Activated CD8-positive, alpha-beta memory T cell treated with anti-CD3 and anti-CD28 coated beads for 48 hours (primary cell): Measurements from ENCODE around the gene WDR44.
"Not testable (repeated sequence)": the region's sequence is repeated elsewhere in the genome, so short reads cannot be mapped to it uniquely, and the experiment has no call there.

Experiments used
- DNase-seq, 3 experiments: peaks; one replicate each; pipeline ENCODE4 v3.0.0-alpha.2; 2020; ENCODE audit warnings: low read depth in 2 of 3, low spot score in 2 of 3

Gene WDR44

DNA sequence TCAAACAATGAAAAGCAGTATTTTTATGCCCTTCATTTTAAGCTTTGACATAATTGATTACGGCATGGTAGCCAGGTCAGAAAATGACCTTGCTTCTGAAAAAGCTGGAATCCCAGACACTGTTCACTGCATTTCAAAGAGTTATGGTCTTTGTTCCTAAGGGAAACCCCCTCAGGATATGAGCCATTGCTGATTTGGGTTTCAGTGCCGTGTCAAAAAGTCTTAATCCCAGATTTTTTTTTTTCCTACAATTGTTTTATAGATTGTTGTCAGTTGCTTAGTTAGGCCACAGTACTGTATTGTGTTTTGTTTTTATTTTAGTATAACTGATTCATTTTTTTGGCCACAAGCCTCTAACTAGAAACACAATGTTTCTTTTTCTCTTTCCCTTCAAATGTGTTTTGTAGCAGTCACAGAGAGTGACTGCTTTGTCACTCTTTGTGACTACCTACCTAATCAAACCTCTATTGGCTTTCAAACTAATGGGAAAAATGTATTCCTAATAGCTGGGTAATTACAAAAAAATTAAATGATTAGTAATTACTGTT, 10.3 kb downstream of the WDR44 start:
- DNase-seq = no peak

- DNase-seq = no peak
These were observed 14.7 kb downstream of the WDR44 start for GRCh38 chrX:118360429-118361125.

DNA sequence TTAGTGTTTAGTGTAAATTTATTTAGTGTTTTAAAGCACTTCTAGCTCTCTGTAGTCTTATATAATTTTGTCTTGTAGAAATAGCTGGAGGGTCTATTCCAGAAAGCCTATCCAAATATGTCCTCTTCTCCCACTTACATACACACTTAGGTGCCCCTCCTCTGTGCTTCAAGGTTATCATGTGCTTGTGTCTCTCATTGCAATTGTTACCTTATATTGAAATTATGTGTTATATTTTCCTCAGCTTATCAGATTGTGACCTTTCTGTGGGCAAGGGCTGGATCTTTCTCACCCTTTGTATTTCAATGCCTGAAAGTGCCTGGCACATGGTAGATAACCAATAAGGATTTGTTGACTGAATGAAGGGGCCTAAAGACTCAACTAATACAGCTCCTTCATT, 18.4 kb downstream of the WDR44 start:
- no peak for DNase-seq

DNA sequence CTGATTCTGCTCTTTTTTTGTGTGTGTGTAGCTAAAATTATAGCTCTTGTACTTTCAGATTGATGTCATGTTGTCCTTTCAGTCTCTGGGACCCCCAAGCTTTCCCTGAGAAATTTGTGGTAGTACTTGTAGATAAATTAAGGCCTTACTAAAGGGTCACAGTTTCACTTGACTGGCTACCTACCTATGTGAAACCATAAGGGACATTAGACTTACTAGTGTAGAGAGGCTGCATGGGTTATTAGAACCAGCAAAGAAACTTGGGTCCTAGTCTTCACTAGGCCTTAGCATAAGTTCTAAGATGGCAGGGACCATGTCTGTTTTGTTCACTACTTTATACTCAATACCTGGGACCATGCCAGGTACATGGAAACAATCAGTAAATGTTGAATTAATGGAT, 21.4 kb downstream of the WDR44 start:
- no peak for DNase-seq

- no peak for DNase-seq
These were observed 22.5 kb downstream of the WDR44 start for GRCh38 chrX:118368398-118368797.

DNA sequence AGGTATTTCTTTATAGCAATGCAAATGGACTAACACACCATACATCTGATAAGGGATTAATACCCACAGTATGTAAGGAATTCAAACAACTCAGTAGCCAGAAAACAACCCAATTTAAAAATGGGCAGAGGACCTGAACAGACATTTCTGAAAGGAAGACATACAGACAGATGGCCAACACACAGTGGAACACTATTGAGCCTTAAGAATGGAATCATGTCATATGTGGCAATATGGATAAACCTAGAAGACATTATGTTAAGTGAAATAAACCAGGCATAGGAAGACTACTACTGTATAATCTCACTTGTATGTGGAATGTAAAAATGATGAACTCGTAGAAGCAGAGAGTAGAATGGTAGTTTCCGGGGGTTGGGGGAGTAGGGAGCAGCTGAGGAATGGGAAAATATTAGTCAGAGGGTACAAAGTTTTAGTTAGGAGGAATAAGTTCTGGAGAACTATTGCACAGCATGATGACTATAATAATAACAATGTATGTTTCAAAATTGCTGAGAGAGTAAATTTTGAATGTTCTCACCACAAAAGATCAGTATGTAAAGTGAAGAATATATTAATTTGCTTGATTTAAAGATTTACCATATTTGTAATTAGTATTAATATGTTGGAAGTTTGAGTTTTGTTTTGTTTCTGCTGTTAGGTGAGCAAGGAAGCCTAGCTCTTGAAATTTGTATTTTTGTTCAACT, 25.2 kb downstream of the WDR44 start:
- DNase-seq = no peak

- DNase-seq = no peak
These were observed 27.6 kb downstream of the WDR44 start for GRCh38 chrX:118373538-118373937.

DNA sequence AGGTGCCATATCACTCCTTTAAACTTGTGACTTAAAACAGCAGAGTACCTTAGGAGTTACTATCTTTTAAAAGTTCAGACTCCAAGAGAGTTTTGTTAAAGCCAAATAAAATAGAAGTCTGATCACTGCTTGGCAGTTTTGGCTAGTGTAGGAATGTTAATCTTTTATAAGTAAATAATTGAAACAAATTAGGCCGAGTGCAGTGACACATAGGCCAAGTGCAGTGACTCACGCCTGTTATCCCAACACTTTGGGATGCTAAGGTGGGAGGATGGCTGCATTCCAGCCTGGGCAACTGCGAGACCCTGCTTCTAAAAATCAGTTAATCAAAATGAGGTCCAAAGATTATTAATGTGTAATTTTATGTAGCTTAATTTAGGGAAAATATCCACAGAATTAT, 37.2 kb downstream of the WDR44 start:
- no peak for DNase-seq

- no peak for DNase-seq
These were observed 46.8 kb downstream of the WDR44 start for GRCh38 chrX:118392716-118393115.

DNA sequence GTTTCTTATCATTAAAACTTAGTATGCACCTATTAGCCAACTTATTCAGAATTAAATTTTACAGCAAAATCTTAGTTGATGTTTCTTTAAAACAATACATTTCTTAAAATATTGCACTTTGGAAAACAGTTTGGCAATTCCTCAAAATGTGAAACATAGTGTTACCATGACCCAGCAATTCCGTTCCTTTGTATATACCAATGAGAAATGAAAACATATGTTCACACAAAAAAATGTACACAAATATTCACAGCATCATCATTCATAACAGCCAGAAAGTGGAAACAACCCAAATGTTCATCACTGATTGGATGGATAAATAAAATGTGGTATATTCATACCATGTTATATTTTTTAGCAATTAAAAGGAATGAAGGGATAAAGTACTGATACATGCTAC, 50.2 kb downstream of the WDR44 start:
- no peak for DNase-seq

- DNase-seq = no peak
These were observed 72.9 kb downstream of the WDR44 start for GRCh38 chrX:118418811-118419251.

- DNase-seq = no peak
These were observed 74.6 kb downstream of the WDR44 start for GRCh38 chrX:118420462-118420861.

- no peak for DNase-seq
These were observed 77.7 kb downstream of the WDR44 start for GRCh38 chrX:118423558-118423957.

DNA sequence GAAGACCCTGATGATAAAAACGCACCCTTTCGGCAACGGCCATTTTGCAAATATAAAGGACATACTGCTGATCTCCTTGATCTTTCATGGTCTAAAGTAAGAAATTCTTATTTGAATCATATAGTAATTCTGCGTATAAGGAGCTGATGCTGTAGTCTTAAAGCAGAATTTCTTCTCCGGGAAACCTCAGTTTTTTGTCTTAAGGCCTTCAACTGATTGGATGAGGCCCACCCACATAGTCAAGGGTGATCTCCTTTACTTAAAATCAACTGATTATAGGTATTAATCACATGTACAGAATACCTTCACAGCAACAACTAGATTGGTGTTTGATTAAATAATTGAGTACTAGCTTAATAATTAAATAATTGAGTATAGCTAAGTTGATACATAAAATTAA, 86.9 kb downstream of the WDR44 start:
- no peak for DNase-seq

GRCh38 chrX:118437283-118437682, 91.4 kb downstream of the WDR44 start:
- no peak for DNase-seq

DNA sequence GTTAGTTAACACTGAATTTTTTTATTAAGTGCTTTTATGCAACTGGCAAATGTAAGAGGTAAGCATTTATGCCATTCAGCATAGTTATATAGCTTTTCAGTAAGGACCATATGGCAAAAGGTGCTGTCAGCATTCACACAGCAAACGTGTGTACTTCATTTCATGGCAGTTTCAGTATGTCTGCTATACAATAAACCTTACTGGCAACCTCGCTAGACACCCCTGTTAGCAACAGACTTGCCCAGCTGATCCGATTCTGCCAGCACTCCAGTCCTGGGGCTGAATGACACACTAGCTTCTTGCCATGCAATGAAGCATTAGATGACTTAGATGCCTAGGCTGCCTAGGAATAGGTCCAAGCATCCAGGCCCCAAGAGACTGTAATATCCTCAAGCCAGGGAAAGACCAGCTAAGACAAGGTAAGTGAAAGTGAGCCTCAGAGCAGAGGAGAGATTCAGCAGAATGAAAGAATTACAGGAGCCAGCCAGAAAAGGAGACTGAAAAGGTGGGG, 102.4 kb downstream of the WDR44 start:
- DNase-seq = no peak

DNA sequence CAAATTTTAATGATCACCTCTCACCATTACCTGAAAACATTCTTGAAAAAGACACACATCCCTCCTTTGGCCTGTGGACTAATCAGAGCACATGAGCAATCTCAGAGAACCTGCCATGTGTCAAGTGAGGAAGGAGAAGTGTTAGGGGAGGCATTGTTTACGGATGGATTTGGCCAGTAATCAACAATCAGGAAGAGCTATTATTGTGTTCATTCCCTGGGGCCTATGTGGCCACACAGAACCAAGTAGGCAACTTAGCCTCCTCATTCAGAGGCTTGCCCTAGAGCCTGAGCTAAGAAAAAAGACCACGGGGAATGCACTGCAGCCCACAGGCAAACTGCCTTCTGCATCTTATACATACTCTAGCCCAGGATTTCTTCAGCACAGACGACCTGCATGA, 109.1 kb downstream of the WDR44 start:
- no peak for DNase-seq

GRCh38 chrX:118459494-118459893, 113.6 kb downstream of the WDR44 start:
- DNase-seq = no peak

- no peak for DNase-seq
These were observed 118.6 kb downstream of the WDR44 start for GRCh38 chrX:118464501-118464900.

GRCh38 chrX:118468122-118468521, 122.2 kb downstream of the WDR44 start:
- DNase-seq = no peak

DNA sequence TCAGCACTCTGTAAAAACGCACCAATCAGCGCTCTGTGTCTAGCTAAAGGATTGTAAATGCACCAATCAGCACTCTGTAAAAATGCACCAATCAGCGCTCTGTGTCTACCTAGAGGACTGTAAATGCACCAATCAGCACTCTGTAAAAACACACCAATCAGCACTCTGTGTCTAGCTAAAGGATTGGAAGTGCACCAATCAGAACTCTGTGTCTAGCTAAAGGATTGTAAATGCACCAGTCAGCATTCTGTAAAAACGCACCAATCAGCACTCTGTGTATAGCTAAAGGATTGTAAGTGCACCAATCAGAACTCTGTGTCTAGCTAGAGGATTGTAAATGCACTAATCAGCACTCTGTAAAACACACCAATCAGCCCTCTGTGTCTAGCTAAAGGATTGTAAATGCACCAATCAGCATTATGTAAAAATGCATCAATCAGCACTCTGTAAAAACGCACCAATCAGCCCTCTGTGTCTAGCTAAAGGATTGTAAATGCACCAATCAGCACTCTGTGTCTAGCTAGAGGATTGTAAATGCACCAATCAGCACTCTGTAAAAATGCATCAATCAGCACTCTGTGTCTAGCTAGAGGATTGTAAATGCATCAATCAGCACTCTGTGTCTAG, 124.9 kb downstream of the WDR44 start:
- DNase-seq = not testable (repeated sequence)

GRCh38 chrX:118474586-118474985, 128.7 kb downstream of the WDR44 start:
- no peak for DNase-seq
